SK-N-SH treated with all-trans-retinoic acid at 6 μM for 48 hours (cell line): ENCODE measurements around the gene PCDHGA11.
"Not testable (repeated sequence)": the region's sequence is repeated elsewhere in the genome, so short reads cannot be mapped to it uniquely, and the experiment has no call there.

Source experiments
- ARNTL ChIP-seq: fragments of 450-650 bp; formaldehyde crosslinking; IDR thresholded peaks from 2 replicates; pipeline ENCODE4 v1.5.0; 2020; ENCODE audit warnings: low read depth, mild to moderate bottlenecking, moderate library complexity, borderline replicate concordance
- BACH2 ChIP-seq: fragments of 250-450 bp; sonication (Bioruptor Pico); IDR thresholded peaks from 2 replicates; pipeline ENCODE4 v1.9.0; 2021; ENCODE audit warnings: mild to moderate bottlenecking, borderline replicate concordance
- GLIS3 ChIP-seq: fragments of 250-450 bp; sonication (Bioruptor Pico); IDR thresholded peaks from 2 replicates; pipeline ENCODE4 v1.5.0; 2020; ENCODE audit warnings: mild to moderate bottlenecking, moderate library complexity
- PATZ1 ChIP-seq: fragments of 250-450 bp; sonication (Bioruptor Pico); IDR thresholded peaks from 2 replicates; pipeline ENCODE4 v1.8.0; 2020; ENCODE audit warnings: mild to moderate bottlenecking, moderate library complexity, borderline replicate concordance
- POU6F1 ChIP-seq: fragments of 250-450 bp; sonication (Bioruptor Pico); IDR thresholded peaks from 2 replicates; pipeline ENCODE4 v1.8.0; 2021; ENCODE audit warnings: low read depth, mild to moderate bottlenecking, moderate library complexity, borderline replicate concordance
- RARB ChIP-seq: fragments of 250-450 bp; sonication (Bioruptor Pico); IDR thresholded peaks from 2 replicates; pipeline ENCODE4 v1.8.0; 2021; ENCODE audit warnings: mild to moderate bottlenecking, moderate library complexity
- TOX ChIP-seq: fragments of 250-450 bp; sonication (Bioruptor Pico); IDR thresholded peaks from 2 replicates; pipeline ENCODE4 v1.8.0; 2021; ENCODE audit warnings: mild to moderate bottlenecking, moderate library complexity, borderline replicate concordance
- ZC3H10 ChIP-seq: fragments of 250-450 bp; sonication (Bioruptor Pico); IDR thresholded peaks from 2 replicates; pipeline ENCODE4 v1.5.1; 2021; ENCODE audit warnings: mild to moderate bottlenecking, moderate library complexity
- ZFP3 ChIP-seq: fragments of 250-450 bp; sonication (Bioruptor Pico); IDR thresholded peaks from 2 replicates; pipeline ENCODE4 v1.5.0; 2020; ENCODE audit warnings: mild to moderate bottlenecking, moderate library complexity
- ZFP30 ChIP-seq: fragments of 450-650 bp; formaldehyde crosslinking; IDR thresholded peaks from 2 replicates; pipeline ENCODE4 v1.5.0; 2022; ENCODE audit warnings: mild to moderate bottlenecking, moderate library complexity
- ZNF565 ChIP-seq: fragments of 450-650 bp; formaldehyde crosslinking; conservative IDR thresholded peaks from 2 replicates; pipeline ENCODE4 v1.5.0; 2020; ENCODE audit warnings: low read depth, mild to moderate bottlenecking, moderate library complexity
- TF ChIP-seq, protein P1 (sequence below): fragments of 250-450 bp; sonication (Bioruptor Pico); IDR thresholded peaks from 2 replicates; pipeline ENCODE4 v1.5.0; 2020; ENCODE audit warnings: mild to moderate bottlenecking, moderate library complexity
- TF ChIP-seq, protein P2 (sequence below): fragments of 250-450 bp; sonication (Bioruptor Pico); IDR thresholded peaks from 2 replicates; pipeline ENCODE4 v1.5.1; 2021; ENCODE audit warnings: mild to moderate bottlenecking, moderate library complexity
- TF ChIP-seq, protein P3 (sequence below): fragments of 250-450 bp; sonication (Bioruptor Pico); IDR thresholded peaks from 2 replicates; pipeline ENCODE4 v1.5.1; 2020; ENCODE audit warnings: low read depth, mild to moderate bottlenecking, moderate library complexity

GRCh38 chr5:141415275-141415618, 5.6 kb upstream of the PCDHGA11 start:
- TF ChIP-seq, protein P1, sequence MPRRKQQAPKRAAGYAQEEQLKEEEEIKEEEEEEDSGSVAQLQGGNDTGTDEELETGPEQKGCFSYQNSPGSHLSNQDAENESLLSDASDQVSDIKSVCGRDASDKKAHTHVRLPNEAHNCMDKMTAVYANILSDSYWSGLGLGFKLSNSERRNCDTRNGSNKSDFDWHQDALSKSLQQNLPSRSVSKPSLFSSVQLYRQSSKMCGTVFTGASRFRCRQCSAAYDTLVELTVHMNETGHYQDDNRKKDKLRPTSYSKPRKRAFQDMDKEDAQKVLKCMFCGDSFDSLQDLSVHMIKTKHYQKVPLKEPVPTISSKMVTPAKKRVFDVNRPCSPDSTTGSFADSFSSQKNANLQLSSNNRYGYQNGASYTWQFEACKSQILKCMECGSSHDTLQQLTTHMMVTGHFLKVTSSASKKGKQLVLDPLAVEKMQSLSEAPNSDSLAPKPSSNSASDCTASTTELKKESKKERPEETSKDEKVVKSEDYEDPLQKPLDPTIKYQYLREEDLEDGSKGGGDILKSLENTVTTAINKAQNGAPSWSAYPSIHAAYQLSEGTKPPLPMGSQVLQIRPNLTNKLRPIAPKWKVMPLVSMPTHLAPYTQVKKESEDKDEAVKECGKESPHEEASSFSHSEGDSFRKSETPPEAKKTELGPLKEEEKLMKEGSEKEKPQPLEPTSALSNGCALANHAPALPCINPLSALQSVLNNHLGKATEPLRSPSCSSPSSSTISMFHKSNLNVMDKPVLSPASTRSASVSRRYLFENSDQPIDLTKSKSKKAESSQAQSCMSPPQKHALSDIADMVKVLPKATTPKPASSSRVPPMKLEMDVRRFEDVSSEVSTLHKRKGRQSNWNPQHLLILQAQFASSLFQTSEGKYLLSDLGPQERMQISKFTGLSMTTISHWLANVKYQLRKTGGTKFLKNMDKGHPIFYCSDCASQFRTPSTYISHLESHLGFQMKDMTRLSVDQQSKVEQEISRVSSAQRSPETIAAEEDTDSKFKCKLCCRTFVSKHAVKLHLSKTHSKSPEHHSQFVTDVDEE (CRISPR knock-in tag): not testable (repeated sequence)
- not testable (repeated sequence) for TF ChIP-seq PATZ1; POU6F1 (CRISPR knock-in tag); ZFP30; RARB; TOX (CRISPR knock-in tag); ZC3H10 (CRISPR knock-in tag); ZFP3 (CRISPR knock-in tag); ARNTL (CRISPR knock-in tag); BACH2 (CRISPR knock-in tag); ZNF565 (CRISPR knock-in tag); GLIS3 (CRISPR knock-in tag)
- TF ChIP-seq, protein P2, sequence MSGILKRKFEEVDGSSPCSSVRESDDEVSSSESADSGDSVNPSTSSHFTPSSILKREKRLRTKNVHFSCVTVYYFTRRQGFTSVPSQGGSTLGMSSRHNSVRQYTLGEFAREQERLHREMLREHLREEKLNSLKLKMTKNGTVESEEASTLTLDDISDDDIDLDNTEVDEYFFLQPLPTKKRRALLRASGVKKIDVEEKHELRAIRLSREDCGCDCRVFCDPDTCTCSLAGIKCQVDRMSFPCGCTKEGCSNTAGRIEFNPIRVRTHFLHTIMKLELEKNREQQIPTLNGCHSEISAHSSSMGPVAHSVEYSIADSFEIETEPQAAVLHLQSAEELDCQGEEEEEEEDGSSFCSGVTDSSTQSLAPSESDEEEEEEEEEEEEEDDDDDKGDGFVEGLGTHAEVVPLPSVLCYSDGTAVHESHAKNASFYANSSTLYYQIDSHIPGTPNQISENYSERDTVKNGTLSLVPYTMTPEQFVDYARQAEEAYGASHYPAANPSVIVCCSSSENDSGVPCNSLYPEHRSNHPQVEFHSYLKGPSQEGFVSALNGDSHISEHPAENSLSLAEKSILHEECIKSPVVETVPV (CRISPR knock-in tag): not testable (repeated sequence)
- TF ChIP-seq, protein P3, sequence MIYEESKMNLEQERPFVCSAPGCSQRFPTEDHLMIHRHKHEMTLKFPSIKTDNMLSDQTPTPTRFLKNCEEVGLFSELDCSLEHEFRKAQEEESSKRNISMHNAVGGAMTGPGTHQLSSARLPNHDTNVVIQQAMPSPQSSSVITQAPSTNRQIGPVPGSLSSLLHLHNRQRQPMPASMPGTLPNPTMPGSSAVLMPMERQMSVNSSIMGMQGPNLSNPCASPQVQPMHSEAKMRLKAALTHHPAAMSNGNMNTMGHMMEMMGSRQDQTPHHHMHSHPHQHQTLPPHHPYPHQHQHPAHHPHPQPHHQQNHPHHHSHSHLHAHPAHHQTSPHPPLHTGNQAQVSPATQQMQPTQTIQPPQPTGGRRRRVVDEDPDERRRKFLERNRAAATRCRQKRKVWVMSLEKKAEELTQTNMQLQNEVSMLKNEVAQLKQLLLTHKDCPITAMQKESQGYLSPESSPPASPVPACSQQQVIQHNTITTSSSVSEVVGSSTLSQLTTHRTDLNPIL (CRISPR knock-in tag): not testable (repeated sequence)
